ENCODE measurements around the gene ARHGAP31. TPM values are rescaled to one million over a fixed set of nuclear protein-coding genes. Genes with fewer than 3 reads are reported as not detected.

Gene ARHGAP31
- total and polyA plus RNA-seq, 4 donors = 0.99 to 4.6 (median 2.6) TPM

GRCh38 chr3:119434703-119435102 lies 140.5 kb downstream of the ARHGAP31 start:
- no peaks in the 10 kb centered on the region for H3K27me3 ChIP-seq (ENCODE audit: control insufficient read depth in 4 of 4, insufficient read depth in 4 of 4, low read length in 3 of 4)
- H3K27ac ChIP-seq (ENCODE audit: low read depth in 1 of 2, low read length in 2 of 2) = no peak overlapping the region
- TF ChIP-seq SP1 (IDR thresholded peaks at IDR 0.05) = no peak
- no peak for TF ChIP-seq NR2F2 (IDR thresholded peaks at IDR 0.05)
- no peak for TF ChIP-seq HNF4G (IDR thresholded peaks at IDR 0.05)
- TF ChIP-seq EGR1 (IDR thresholded peaks at IDR 0.05; ENCODE audit: low read depth in 2 of 2) = no peak
- TF ChIP-seq MAX (IDR thresholded peaks at IDR 0.05) = no peak
- no peak for TF ChIP-seq FOXA2 (IDR thresholded peaks at IDR 0.05)
- H3K9me3 ChIP-seq (ENCODE audit: control insufficient read depth in 4 of 4, low read length in 3 of 4) = peaks cover 0 to 7% (median 2%) of the 10 kb centered on the region in 4 donors
- DNase-seq (ENCODE audit: low spot score) = no peak
- H3K4me3 ChIP-seq (ENCODE audit: low read depth in 1 of 3, low read length in 3 of 3) = no peak overlapping the region
- H3K4me1 ChIP-seq (ENCODE audit: control insufficient read depth in 4 of 4, insufficient read depth in 4 of 4, low read length in 3 of 4) = no peaks in the 10 kb centered on the region
- no peak overlapping the region for H3K9ac ChIP-seq (ENCODE audit: low read depth in 1 of 2, low read length in 2 of 2)
- WGBS = 97% methylated on average over 4 of the region's 4 CpGs
- peaks cover 31 to 84% (median 81%) of the 10 kb centered on the region in 4 donors for H3K36me3 ChIP-seq (ENCODE audit: control insufficient read depth in 4 of 4, insufficient read depth in 3 of 4, low read depth in 1 of 4, low read length in 3 of 4)

GRCh38 chr3:119436977-119437376 lies 142.8 kb downstream of the ARHGAP31 start:
- Histone ChIP-seq H3K27ac (ENCODE audit: low read depth in 1 of 2, low read length in 2 of 2) (no peak overlapping the region), H3K9me3 (ENCODE audit: control insufficient read depth in 4 of 4, low read length in 3 of 4) (no peaks in the 10 kb centered on the region), H3K36me3 (ENCODE audit: control insufficient read depth in 4 of 4, insufficient read depth in 3 of 4, low read depth in 1 of 4, low read length in 3 of 4) (peaks cover 23 to 70% (median 67%) of the 10 kb centered on the region in 4 donors), H3K4me3 (ENCODE audit: low read depth in 1 of 3, low read length in 3 of 3) (no peak overlapping the region), H3K9ac (ENCODE audit: low read depth in 1 of 2, low read length in 2 of 2) (no peak overlapping the region), H3K27me3 (ENCODE audit: control insufficient read depth in 4 of 4, insufficient read depth in 4 of 4, low read length in 3 of 4) (no peaks in the 10 kb centered on the region), H3K4me1 (ENCODE audit: control insufficient read depth in 4 of 4, insufficient read depth in 4 of 4, low read length in 3 of 4) (no peaks in the 10 kb centered on the region)
- no peak for DNase-seq (ENCODE audit: low spot score)
- TF ChIP-seq EGR1 (IDR thresholded peaks at IDR 0.05; ENCODE audit: low read depth in 2 of 2) = no peak
- no peak for TF ChIP-seq FOXA1 (IDR thresholded peaks at IDR 0.05)
- TF ChIP-seq NR2F2 (IDR thresholded peaks at IDR 0.05) = no peak
- no peak for TF ChIP-seq ATF3 (IDR thresholded peaks at IDR 0.05)
- TF ChIP-seq CTCF (IDR thresholded peaks at IDR 0.05; ENCODE audit: low read depth, low read length, missing input control) = no peak
- no peak for TF ChIP-seq FOXA2 (IDR thresholded peaks at IDR 0.05)
- no peak for TF ChIP-seq REST (IDR thresholded peaks at IDR 0.05)
- TF ChIP-seq YY1 (IDR thresholded peaks at IDR 0.05) = no peak
- no peak for TF ChIP-seq RXRA (IDR thresholded peaks at IDR 0.05)
- TF ChIP-seq HNF4G (IDR thresholded peaks at IDR 0.05) = no peak
- TF ChIP-seq TAF1 (conservative IDR thresholded peaks at IDR 0.05) = no peak
- no peak for TF ChIP-seq SP1 (IDR thresholded peaks at IDR 0.05)
- TF ChIP-seq ZBTB33 (IDR thresholded peaks at IDR 0.05) = no peak
- 94% methylated on average over 1 of the region's 1 CpG for WGBS
